ENCODE measurements around the gene PFDN1.

PFDN1 gene

DNA sequence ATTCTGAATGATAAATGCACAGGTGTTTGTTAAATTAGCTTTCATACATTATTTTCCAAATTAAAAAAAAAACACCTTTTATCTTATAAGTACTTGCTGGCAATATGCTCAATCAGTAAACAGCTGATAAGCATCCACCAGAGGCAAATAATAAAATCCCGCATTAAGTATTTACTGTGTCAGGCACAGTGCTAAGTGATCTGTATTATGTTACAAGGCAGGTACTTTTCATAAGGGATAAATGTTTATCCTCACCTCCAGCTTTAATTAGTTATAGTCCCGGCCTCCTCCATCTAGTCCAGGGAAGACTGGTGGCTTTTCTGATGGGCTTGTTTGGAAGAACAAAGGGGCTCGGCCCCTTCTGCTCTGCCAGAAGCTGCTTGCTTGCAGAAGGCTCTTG, 40.1 kb downstream of the PFDN1 start:
- Histone ChIP-seq H3K4me3 (ENCODE audit: low read depth in 1 of 2, low read length in 2 of 2) (no peak overlapping the region), H3K9ac (ENCODE audit: low read depth in 1 of 2, low read length in 2 of 2) (no peak overlapping the region), H3K9me3 (ENCODE audit: control insufficient read depth in 1 of 2, low read length in 2 of 2) (no peaks in the 10 kb centered on the region), H3K4me1 (ENCODE audit: control insufficient read depth in 1 of 2, insufficient read depth in 2 of 2, low read length in 2 of 2) (peaks cover 45 to 54% of the 10 kb centered on the region in 2 donors), H3K27me3 (ENCODE audit: control insufficient read depth in 1 of 2, insufficient read depth in 2 of 2, low read length in 2 of 2) (no peaks in the 10 kb centered on the region), H3K27ac (ENCODE audit: low read depth, low read length) (no peak overlapping the region), H3K36me3 (ENCODE audit: control insufficient read depth in 1 of 2, insufficient read depth in 2 of 2, low read length in 2 of 2) (peaks cover 0 to 5% of the 10 kb centered on the region in 2 donors)

DNA sequence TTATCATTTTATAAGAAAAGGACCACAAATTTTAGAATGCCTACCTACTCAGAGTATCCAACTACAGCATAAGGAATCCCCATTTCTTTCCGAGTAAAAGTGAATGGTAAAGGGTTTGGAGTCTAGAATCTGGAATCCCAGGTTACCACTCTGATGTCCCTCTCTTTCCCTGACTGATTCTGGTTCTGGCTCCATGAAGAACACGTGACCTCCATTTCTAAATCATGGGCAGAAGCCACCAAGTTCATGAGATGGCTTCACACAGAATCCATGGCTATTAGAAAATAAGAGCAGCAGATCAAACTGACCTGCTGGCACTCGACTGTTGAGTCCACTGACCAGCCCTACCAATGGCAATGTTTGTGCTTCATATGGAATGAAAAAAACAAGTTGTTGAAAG, 40.7 kb downstream of the PFDN1 start:
- H3K9ac ChIP-seq (ENCODE audit: low read depth in 1 of 2, low read length in 2 of 2), result peak overlapping the region in 1 of 2 donors; percentile 23
- H3K4me1 ChIP-seq (ENCODE audit: control insufficient read depth in 1 of 2, insufficient read depth in 2 of 2, low read length in 2 of 2), result peaks cover 41 to 48% of the 10 kb centered on the region in 2 donors
- H3K27ac ChIP-seq (ENCODE audit: low read depth, low read length), result no peak overlapping the region
- H3K9me3 ChIP-seq (ENCODE audit: control insufficient read depth in 1 of 2, low read length in 2 of 2), result no peaks in the 10 kb centered on the region
- no peak overlapping the region for H3K4me3 ChIP-seq (ENCODE audit: low read depth in 1 of 2, low read length in 2 of 2)
- H3K27me3 ChIP-seq (ENCODE audit: control insufficient read depth in 1 of 2, insufficient read depth in 2 of 2, low read length in 2 of 2), result no peaks in the 10 kb centered on the region
- peaks cover 0 to 5% of the 10 kb centered on the region in 2 donors for H3K36me3 ChIP-seq (ENCODE audit: control insufficient read depth in 1 of 2, insufficient read depth in 2 of 2, low read length in 2 of 2)

DNA sequence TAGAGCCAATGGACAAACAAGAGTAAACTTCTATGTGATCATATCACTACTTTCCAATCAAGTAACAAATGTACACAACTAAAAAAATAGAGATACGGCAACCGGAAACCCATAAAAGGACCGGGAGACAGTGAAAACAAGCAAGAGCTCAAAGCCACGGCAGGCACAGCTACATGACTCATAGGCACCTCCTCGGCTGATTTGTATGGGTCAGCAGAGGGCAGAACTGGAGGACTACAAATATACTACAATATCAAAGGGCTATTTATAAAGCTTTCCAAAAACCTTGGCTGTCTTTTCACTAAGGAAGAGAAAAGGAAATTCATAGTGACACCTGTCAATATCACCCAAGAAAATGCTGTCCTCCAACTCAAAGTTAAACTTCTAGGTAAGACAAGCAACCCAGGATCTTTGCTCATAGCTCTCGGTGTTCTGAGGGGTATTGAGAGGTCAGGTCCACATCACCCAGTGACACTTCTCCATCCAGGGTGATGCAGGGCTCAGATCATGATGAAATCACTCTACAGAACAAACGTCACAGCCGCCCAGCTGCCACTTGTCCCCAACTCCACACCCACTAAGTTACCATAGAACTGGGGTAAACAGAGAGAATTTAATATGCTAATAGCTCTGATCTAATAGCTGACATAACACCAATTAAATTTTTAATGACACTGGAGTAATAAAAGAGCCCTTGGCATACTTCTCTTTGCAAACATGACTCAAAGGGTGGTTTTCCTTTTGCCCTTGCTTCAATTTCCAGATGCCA, 41.3 kb downstream of the PFDN1 start:
- H3K27me3 ChIP-seq (ENCODE audit: control insufficient read depth in 1 of 2, insufficient read depth in 2 of 2, low read length in 2 of 2), result no peaks in the 10 kb centered on the region
- H3K4me3 ChIP-seq (ENCODE audit: low read depth in 1 of 2, low read length in 2 of 2), result no peak overlapping the region
- H3K36me3 ChIP-seq (ENCODE audit: control insufficient read depth in 1 of 2, insufficient read depth in 2 of 2, low read length in 2 of 2), result peaks cover 0 to 5% of the 10 kb centered on the region in 2 donors
- H3K9me3 ChIP-seq (ENCODE audit: control insufficient read depth in 1 of 2, low read length in 2 of 2), result no peaks in the 10 kb centered on the region
- H3K9ac ChIP-seq (ENCODE audit: low read depth in 1 of 2, low read length in 2 of 2), result peak overlapping the region; percentile 44 to 53
- peaks cover 36 to 42% of the 10 kb centered on the region in 2 donors for H3K4me1 ChIP-seq (ENCODE audit: control insufficient read depth in 1 of 2, insufficient read depth in 2 of 2, low read length in 2 of 2)
- H3K27ac ChIP-seq (ENCODE audit: low read depth, low read length), result peak overlapping the region; percentile 67

DNA sequence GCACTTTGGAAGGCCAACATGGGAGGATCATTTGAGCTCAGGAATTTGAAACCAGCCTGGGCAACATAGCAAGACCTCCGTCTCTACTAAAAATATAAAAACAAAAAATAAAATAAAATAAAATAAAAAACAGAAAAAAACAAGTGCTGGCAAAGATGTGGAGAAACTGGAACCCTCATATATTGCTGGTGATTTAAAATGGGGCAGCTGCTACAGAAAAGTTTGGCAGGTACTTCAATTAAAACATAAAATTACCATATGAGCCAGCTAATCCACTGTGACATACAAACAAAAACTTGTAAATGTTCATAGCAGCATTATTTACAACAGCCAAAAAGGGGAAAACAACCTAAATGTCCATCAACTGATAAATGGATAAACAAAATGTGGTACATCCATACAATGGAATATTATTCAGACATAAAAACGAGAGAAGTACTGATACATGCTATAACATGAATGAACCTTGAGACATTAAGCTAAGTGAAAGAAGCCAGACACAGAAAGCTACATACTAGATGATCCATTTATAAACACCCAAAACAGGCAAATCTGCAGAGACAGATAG, 42.7 kb downstream of the PFDN1 start:
- Histone ChIP-seq H3K27ac (ENCODE audit: low read depth, low read length) (no peak overlapping the region), H3K4me1 (ENCODE audit: control insufficient read depth in 1 of 2, insufficient read depth in 2 of 2, low read length in 2 of 2) (peaks cover 38 to 39% of the 10 kb centered on the region in 2 donors), H3K4me3 (ENCODE audit: low read depth in 1 of 2, low read length in 2 of 2) (no peak overlapping the region), H3K36me3 (ENCODE audit: control insufficient read depth in 1 of 2, insufficient read depth in 2 of 2, low read length in 2 of 2) (peaks cover 0 to 10% of the 10 kb centered on the region in 2 donors), H3K27me3 (ENCODE audit: control insufficient read depth in 1 of 2, insufficient read depth in 2 of 2, low read length in 2 of 2) (no peaks in the 10 kb centered on the region), H3K9me3 (ENCODE audit: control insufficient read depth in 1 of 2, low read length in 2 of 2) (no peaks in the 10 kb centered on the region), H3K9ac (ENCODE audit: low read depth in 1 of 2, low read length in 2 of 2) (no peak overlapping the region)

DNA sequence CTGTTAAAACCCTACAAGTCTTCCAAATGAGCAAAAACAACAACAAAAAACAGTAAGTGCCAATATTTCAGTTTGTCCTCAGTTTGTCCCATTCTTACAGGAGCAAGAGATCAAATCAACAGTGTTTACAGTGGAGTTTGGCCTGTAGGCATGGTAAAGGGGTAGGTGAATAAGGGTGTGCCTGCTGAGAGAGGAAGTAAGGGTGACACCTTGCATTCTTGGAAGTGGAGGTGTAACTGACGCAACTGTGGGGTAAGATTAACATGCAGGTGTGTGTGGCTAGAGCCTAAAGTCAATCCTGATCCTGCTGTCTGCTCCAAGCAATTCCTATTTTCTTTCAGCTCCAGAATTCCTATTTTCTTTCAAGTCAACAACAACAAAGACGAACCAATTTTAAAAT, 43.4 kb downstream of the PFDN1 start:
- Histone ChIP-seq H3K9ac (ENCODE audit: low read depth in 1 of 2, low read length in 2 of 2) (no peak overlapping the region), H3K9me3 (ENCODE audit: control insufficient read depth in 1 of 2, low read length in 2 of 2) (no peaks in the 10 kb centered on the region), H3K27ac (ENCODE audit: low read depth, low read length) (no peak overlapping the region), H3K36me3 (ENCODE audit: control insufficient read depth in 1 of 2, insufficient read depth in 2 of 2, low read length in 2 of 2) (peaks cover 0 to 10% of the 10 kb centered on the region in 2 donors), H3K4me1 (ENCODE audit: control insufficient read depth in 1 of 2, insufficient read depth in 2 of 2, low read length in 2 of 2) (peaks cover 39% of the 10 kb centered on the region in 2 donors), H3K27me3 (ENCODE audit: control insufficient read depth in 1 of 2, insufficient read depth in 2 of 2, low read length in 2 of 2) (no peaks in the 10 kb centered on the region), H3K4me3 (ENCODE audit: low read depth in 1 of 2, low read length in 2 of 2) (no peak overlapping the region)

DNA sequence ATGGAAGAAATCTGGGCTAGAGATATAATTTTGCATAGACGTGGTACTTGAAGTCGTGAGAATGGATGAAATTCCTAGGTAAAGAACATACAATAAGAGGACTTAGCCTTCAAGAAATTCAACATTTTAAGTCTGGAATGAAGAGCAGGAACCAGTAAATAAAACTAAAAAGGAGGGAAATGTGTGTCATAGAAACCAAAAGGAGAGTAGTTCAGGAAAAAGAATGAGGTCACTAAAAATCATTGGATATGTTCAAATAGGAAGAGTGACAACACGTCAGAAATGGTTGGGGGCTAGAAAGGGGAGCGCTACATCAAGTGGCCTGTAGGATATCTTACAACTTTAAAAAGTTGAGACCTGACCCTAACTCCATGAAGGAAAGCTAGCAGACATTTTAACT, 44.0 kb downstream of the PFDN1 start:
- no peaks in the 10 kb centered on the region for H3K27me3 ChIP-seq (ENCODE audit: control insufficient read depth in 1 of 2, insufficient read depth in 2 of 2, low read length in 2 of 2)
- H3K4me1 ChIP-seq (ENCODE audit: control insufficient read depth in 1 of 2, insufficient read depth in 2 of 2, low read length in 2 of 2), result peaks cover 45% of the 10 kb centered on the region in 2 donors
- H3K36me3 ChIP-seq (ENCODE audit: control insufficient read depth in 1 of 2, insufficient read depth in 2 of 2, low read length in 2 of 2), result peaks cover 0 to 10% of the 10 kb centered on the region in 2 donors
- H3K9ac ChIP-seq (ENCODE audit: low read depth in 1 of 2, low read length in 2 of 2), result no peak overlapping the region
- H3K9me3 ChIP-seq (ENCODE audit: control insufficient read depth in 1 of 2, low read length in 2 of 2), result no peaks in the 10 kb centered on the region
- H3K4me3 ChIP-seq (ENCODE audit: low read depth in 1 of 2, low read length in 2 of 2), result no peak overlapping the region
- no peak overlapping the region for H3K27ac ChIP-seq (ENCODE audit: low read depth, low read length)

DNA sequence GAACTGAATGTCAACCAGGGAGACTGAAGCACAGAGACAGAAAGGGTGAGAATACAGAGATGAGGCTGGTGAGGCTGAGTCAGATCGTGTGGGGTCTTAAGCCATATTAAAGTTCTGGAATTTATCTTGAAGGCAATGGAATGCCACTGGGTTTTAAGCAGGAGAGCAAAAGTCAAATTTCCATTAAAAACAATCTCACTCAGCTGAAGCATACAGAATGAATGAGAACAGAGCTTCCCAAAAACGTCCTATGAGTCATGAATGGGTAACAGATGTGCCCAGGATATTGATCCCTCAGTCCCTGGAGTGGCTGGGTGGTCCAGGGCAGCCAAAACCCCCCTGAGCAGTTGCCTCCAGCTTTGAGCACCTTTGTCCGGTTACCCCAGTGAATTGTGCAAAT, 44.9 kb downstream of the PFDN1 start:
- Histone ChIP-seq H3K4me1 (ENCODE audit: control insufficient read depth in 1 of 2, insufficient read depth in 2 of 2, low read length in 2 of 2) (peaks cover 51 to 53% of the 10 kb centered on the region in 2 donors), H3K4me3 (ENCODE audit: low read depth in 1 of 2, low read length in 2 of 2) (no peak overlapping the region)

DNA sequence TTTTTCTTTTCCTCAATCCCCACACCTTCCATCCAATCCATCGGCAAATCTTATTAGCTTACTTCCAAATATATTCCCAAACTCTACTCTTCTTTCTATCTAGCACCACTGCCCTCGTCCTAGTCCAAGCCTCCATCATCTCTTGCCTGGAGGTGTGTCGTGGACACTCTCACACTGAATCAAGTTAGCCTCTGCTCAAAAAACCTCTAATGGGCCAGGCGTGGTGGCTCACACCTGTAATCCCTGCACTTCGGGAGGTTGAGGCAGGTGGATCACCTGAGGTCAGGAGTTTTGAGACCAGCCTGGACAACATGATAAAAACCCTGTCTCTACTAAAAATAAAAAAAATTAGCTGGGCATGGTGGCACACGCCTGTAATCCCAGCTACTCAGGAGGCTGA, 46.2 kb downstream of the PFDN1 start:
- Histone ChIP-seq H3K4me3 (ENCODE audit: low read depth in 1 of 2, low read length in 2 of 2) (no peak overlapping the region), H3K9ac (ENCODE audit: low read depth in 1 of 2, low read length in 2 of 2) (no peak overlapping the region), H3K9me3 (ENCODE audit: control insufficient read depth in 1 of 2, low read length in 2 of 2) (no peaks in the 10 kb centered on the region), H3K27me3 (ENCODE audit: control insufficient read depth in 1 of 2, insufficient read depth in 2 of 2, low read length in 2 of 2) (no peaks in the 10 kb centered on the region), H3K27ac (ENCODE audit: low read depth, low read length) (no peak overlapping the region), H3K36me3 (ENCODE audit: control insufficient read depth in 1 of 2, insufficient read depth in 2 of 2, low read length in 2 of 2) (peaks cover 3 to 18% of the 10 kb centered on the region in 2 donors), H3K4me1 (ENCODE audit: control insufficient read depth in 1 of 2, insufficient read depth in 2 of 2, low read length in 2 of 2) (peaks cover 38 to 41% of the 10 kb centered on the region in 2 donors)

More for the DNA sequence above, 44.9 kb downstream of the PFDN1 start:
- Histone ChIP-seq H3K9ac (ENCODE audit: low read depth in 1 of 2, low read length in 2 of 2) (no peak overlapping the region), H3K36me3 (ENCODE audit: control insufficient read depth in 1 of 2, insufficient read depth in 2 of 2, low read length in 2 of 2) (peaks cover 0 to 11% of the 10 kb centered on the region in 2 donors), H3K9me3 (ENCODE audit: control insufficient read depth in 1 of 2, low read length in 2 of 2) (no peaks in the 10 kb centered on the region), H3K27ac (ENCODE audit: low read depth, low read length) (no peak overlapping the region), H3K27me3 (ENCODE audit: control insufficient read depth in 1 of 2, insufficient read depth in 2 of 2, low read length in 2 of 2) (no peaks in the 10 kb centered on the region)

DNA sequence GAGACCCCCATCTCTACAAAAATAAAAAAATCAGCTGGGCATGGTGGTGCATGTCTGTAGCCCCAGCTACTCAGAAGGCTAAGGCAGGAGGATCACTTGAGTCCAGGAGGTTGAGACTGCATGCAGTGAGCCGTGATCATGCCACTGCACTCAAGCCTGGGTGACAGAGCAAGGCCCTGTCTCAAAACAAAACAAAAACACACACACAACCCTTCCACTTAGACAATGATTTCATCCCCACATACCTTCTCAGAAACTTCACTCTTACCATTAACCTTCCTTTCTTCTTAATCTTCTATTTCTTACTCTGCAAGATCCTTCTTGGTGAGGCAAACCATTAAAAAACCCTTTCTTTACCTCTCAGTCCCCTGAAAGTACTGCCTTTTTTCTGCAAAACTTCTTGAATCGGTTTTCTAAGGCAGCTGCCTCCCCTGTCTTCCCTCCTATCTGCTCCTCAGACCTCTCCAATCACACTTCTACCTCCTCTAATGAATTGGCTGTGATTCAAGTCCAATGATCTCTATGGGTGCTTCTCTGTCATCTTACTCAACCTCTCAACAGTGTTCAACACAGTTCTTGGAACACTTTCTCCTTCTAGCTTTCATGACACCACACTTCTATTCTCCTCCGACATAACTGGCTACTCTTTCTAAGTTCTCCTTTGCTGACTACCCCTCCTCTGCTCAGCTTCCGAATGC, 47.3 kb downstream of the PFDN1 start:
- Histone ChIP-seq H3K4me1 (ENCODE audit: control insufficient read depth in 1 of 2, insufficient read depth in 2 of 2, low read length in 2 of 2) (peaks cover 28 to 31% of the 10 kb centered on the region in 2 donors), H3K9me3 (ENCODE audit: control insufficient read depth in 1 of 2, low read length in 2 of 2) (no peaks in the 10 kb centered on the region), H3K4me3 (ENCODE audit: low read depth in 1 of 2, low read length in 2 of 2) (no peak overlapping the region), H3K27me3 (ENCODE audit: control insufficient read depth in 1 of 2, insufficient read depth in 2 of 2, low read length in 2 of 2) (no peaks in the 10 kb centered on the region), H3K27ac (ENCODE audit: low read depth, low read length) (no peak overlapping the region), H3K9ac (ENCODE audit: low read depth in 1 of 2, low read length in 2 of 2) (no peak overlapping the region), H3K36me3 (ENCODE audit: control insufficient read depth in 1 of 2, insufficient read depth in 2 of 2, low read length in 2 of 2) (peaks cover 3 to 18% of the 10 kb centered on the region in 2 donors)

DNA sequence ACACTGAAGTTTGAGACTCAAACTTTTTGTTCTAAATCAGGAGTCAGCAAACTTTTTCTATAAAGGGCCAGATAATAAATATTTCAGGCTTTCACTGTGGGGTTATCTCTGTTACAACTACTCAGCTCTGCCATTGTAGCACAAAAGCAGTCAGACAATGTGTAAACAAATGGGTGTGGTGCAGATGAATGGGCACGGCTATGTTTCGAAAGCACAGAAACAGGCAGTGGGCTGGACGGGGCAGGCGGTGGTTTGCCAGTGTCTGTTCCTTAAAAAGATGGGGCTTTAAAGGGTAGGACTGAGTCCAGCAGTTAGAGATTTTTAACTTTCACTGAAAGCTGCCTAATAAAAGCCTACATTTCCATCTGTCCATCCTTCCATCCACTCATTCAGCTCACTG, 48.9 kb downstream of the PFDN1 start:
- Histone ChIP-seq H3K9me3 (ENCODE audit: control insufficient read depth in 1 of 2, low read length in 2 of 2) (no peaks in the 10 kb centered on the region), H3K9ac (ENCODE audit: low read depth in 1 of 2, low read length in 2 of 2) (no peak overlapping the region), H3K4me3 (ENCODE audit: low read depth in 1 of 2, low read length in 2 of 2) (no peak overlapping the region), H3K36me3 (ENCODE audit: control insufficient read depth in 1 of 2, insufficient read depth in 2 of 2, low read length in 2 of 2) (peaks cover 12 to 18% of the 10 kb centered on the region in 2 donors), H3K27ac (ENCODE audit: low read depth, low read length) (no peak overlapping the region), H3K4me1 (ENCODE audit: control insufficient read depth in 1 of 2, insufficient read depth in 2 of 2, low read length in 2 of 2) (peaks cover 28 to 30% of the 10 kb centered on the region in 2 donors), H3K27me3 (ENCODE audit: control insufficient read depth in 1 of 2, insufficient read depth in 2 of 2, low read length in 2 of 2) (no peaks in the 10 kb centered on the region)
